H9 (cell line): ENCODE results near the gene SFTPA2. TPM values are rescaled to one million over a fixed set of nuclear protein-coding genes. Genes with fewer than 3 reads are reported as not detected.

ENCODE experiments used
- DNase-seq: peaks from one replicate; pipeline ENCODE4 v3.0.0-alpha.2; 2017
- H2AFZ ChIP-seq: one replicate; pipeline ENCODE4 v1.6.1; 2013; ENCODE audit warnings: mild to moderate bottlenecking, low read length, control low read depth, moderate library complexity
- H2AK5ac ChIP-seq: 2 replicates; pipeline ENCODE4 v1.6.1; 2013; ENCODE audit warnings: low read length, control low read depth, mixed read lengths; ENCODE audit not compliant: insufficient read length
- H2BK120ac ChIP-seq: one replicate; pipeline ENCODE4 v1.6.1; 2013; ENCODE audit warnings: low read depth, mild to moderate bottlenecking, low read length, control low read depth, inconsistent platforms; ENCODE audit not compliant: poor library complexity, severe bottlenecking
- H2BK12ac ChIP-seq: 2 replicates; pipeline ENCODE4 v1.6.1; 2013; ENCODE audit warnings: low read length, control low read depth, mixed read lengths, low read depth; ENCODE audit not compliant: insufficient read length
- H2BK15ac ChIP-seq: 2 replicates; pipeline ENCODE4 v1.6.1; 2013; ENCODE audit warnings: low read depth, low read length, control low read depth
- H2BK20ac ChIP-seq: one replicate; pipeline ENCODE4 v1.6.1; 2013; ENCODE audit warnings: low read depth, mild to moderate bottlenecking, low read length, control low read depth, inconsistent platforms; ENCODE audit not compliant: poor library complexity, severe bottlenecking
- H2BK5ac ChIP-seq: 2 replicates; pipeline ENCODE4 v1.6.1; 2013; ENCODE audit warnings: low read length, control low read depth, mixed read lengths; ENCODE audit not compliant: insufficient read length
- H3K14ac ChIP-seq: 2 replicates; pipeline ENCODE4 v1.6.1; 2013; ENCODE audit warnings: low read length, control low read depth; ENCODE audit not compliant: insufficient read depth
- H3K18ac ChIP-seq: 2 replicates; pipeline ENCODE4 v1.6.1; 2013; ENCODE audit warnings: low read depth, mild to moderate bottlenecking, mixed read lengths, low read length, control low read depth; ENCODE audit not compliant: insufficient read length
- H3K23ac ChIP-seq: 2 replicates; pipeline ENCODE4 v1.6.1; 2013; ENCODE audit warnings: low read length, control low read depth, mixed read lengths, low read depth; ENCODE audit not compliant: insufficient read length
- H3K23me2 ChIP-seq: 2 replicates; pipeline ENCODE4 v1.6.1; 2013; ENCODE audit warnings: low read depth, mild to moderate bottlenecking, mixed read lengths, low read length, control low read depth; ENCODE audit not compliant: insufficient read length, poor library complexity, severe bottlenecking
- H3K27ac ChIP-seq: 2 replicates; pipeline ENCODE4 v1.5.1; 2013; ENCODE audit warnings: low read length, control low read depth, mixed read lengths, low read depth; ENCODE audit not compliant: insufficient read length
- H3K27me3 ChIP-seq: 2 replicates; pipeline ENCODE4 v1.6.1; 2013; ENCODE audit warnings: low read length, control low read depth, inconsistent platforms; ENCODE audit not compliant: insufficient read depth
- H3K4ac ChIP-seq: 2 replicates; pipeline ENCODE4 v1.6.1; 2013; ENCODE audit warnings: low read depth, mild to moderate bottlenecking, control low read depth, inconsistent platforms, low read length, moderate library complexity
- H3K4me1 ChIP-seq: 2 replicates; pipeline ENCODE4 v1.6.1; 2013; ENCODE audit warnings: low read length, control low read depth, inconsistent platforms; ENCODE audit not compliant: insufficient read depth
- H3K4me2 ChIP-seq: 2 replicates; pipeline ENCODE4 v1.6.1; 2013; ENCODE audit warnings: low read length, control low read depth, mixed read lengths; ENCODE audit not compliant: insufficient read length, insufficient read depth
- H3K56ac ChIP-seq: 2 replicates; pipeline ENCODE4 v1.6.1; 2013; ENCODE audit warnings: low read depth, mild to moderate bottlenecking, mixed read lengths, low read length, control low read depth; ENCODE audit not compliant: insufficient read length
- H3K79me1 ChIP-seq: 2 replicates; pipeline ENCODE4 v1.6.1; 2013; ENCODE audit warnings: low read depth, mild to moderate bottlenecking, moderate library complexity, low read length, control low read depth, inconsistent platforms; ENCODE audit not compliant: insufficient read depth, poor library complexity, severe bottlenecking
- H3K79me2 ChIP-seq: 2 replicates; pipeline ENCODE4 v1.6.1; 2013; ENCODE audit warnings: low read length, control low read depth, inconsistent platforms; ENCODE audit not compliant: insufficient read depth
- H3K9ac ChIP-seq: 2 replicates; pipeline ENCODE4 v1.6.1; 2013; ENCODE audit warnings: low read length, control low read depth, mixed read lengths; ENCODE audit not compliant: insufficient read length; ENCODE audit errors: extremely low read depth
- H3K9me3 ChIP-seq: one replicate; pipeline ENCODE4 v1.6.1; 2013; ENCODE audit warnings: low read depth, low read length, inconsistent platforms; ENCODE audit not compliant: control insufficient read depth
- H3T11ph ChIP-seq: one replicate; pipeline ENCODE4 v1.6.1; 2013; ENCODE audit warnings: mild to moderate bottlenecking, low read length, control low read depth, inconsistent platforms
- H4K20me1 ChIP-seq: one replicate; pipeline ENCODE4 v1.6.1; 2013; ENCODE audit not compliant: control insufficient read depth, insufficient read length, insufficient read depth
- H4K5ac ChIP-seq: 2 replicates; pipeline ENCODE4 v1.6.1; 2013; ENCODE audit warnings: low read depth, mild to moderate bottlenecking, mixed read lengths, low read length, control low read depth; ENCODE audit not compliant: insufficient read length
- H4K8ac ChIP-seq: replicated peaks from 2 replicates; pipeline ENCODE4 v1.6.1; 2013; ENCODE audit warnings: low read length, control low read depth, mixed read lengths, low read depth; ENCODE audit not compliant: insufficient read length
- H4K91ac ChIP-seq: 2 replicates; pipeline ENCODE4 v1.6.1; 2013; ENCODE audit warnings: low read depth, mild to moderate bottlenecking, moderate library complexity, mixed read lengths, low read length, control low read depth; ENCODE audit not compliant: insufficient read length
- H3K27ac Mint-ChIP-seq, 3 experiments: 2 replicates in 2 of 3; 3 replicates in 1 of 3; pipeline ENCODE4 v1.8.0; 2020 to 2021; ENCODE audit warnings: mixed read lengths in 3 of 3, mild to moderate bottlenecking in 1 of 3, moderate library complexity in 1 of 3
- H3K27me3 Mint-ChIP-seq: 2 replicates; pipeline ENCODE4 v1.8.0; 2021; ENCODE audit warnings: low read depth, mild to moderate bottlenecking, moderate library complexity, mixed read lengths
- H3K36me3 Mint-ChIP-seq, 3 experiments: 2 replicates in 2 of 3; 3 replicates in 1 of 3; pipeline ENCODE4 v1.8.0; 2020 to 2021; ENCODE audit warnings: low read depth in 3 of 3, mixed read lengths in 3 of 3; ENCODE audit not compliant: insufficient read depth in 1 of 3
- H3K4me1 Mint-ChIP-seq, 2 experiments: 2 replicates each; pipeline ENCODE4 v1.8.0; 2020; ENCODE audit warnings: mixed read lengths in 2 of 2
- H3K4me3 Mint-ChIP-seq, 2 experiments: 2 replicates in 1 of 2; 3 replicates in 1 of 2; pipeline ENCODE4 v1.8.0; 2020 to 2021; ENCODE audit warnings: mild to moderate bottlenecking in 2 of 2, mixed read lengths in 2 of 2, moderate library complexity in 1 of 2
- H3K9me3 Mint-ChIP-seq, 2 experiments: 2 replicates in 1 of 2; 3 replicates in 1 of 2; pipeline ENCODE4 v1.8.0; 2020; ENCODE audit warnings: mild to moderate bottlenecking in 2 of 2, mixed read lengths in 2 of 2, moderate library complexity in 1 of 2
- CTCF ChIP-seq: fragments of 200-600 bp; sonication (generic); conservative IDR thresholded peaks from 3 replicates; pipeline ENCODE4 v1.8.0; 2021; ENCODE audit warnings: antibody characterized with exemption, mild to moderate bottlenecking
- WGBS: extraction: QIAGEN DNeasy Blood & Tissue Kit; methylation state at CpG from one replicate; pipeline ENCODE4 v1.1.7; 2013; ENCODE audit warnings: missing lambda C conversion rate, low lambda C conversion rate, mixed read lengths; ENCODE audit not compliant: insufficient read length; ENCODE audit errors: extremely low coverage; 5-methylcytosine and 5-hydroxymethylcytosine counted together
- total RNA-seq: library from RNA; stranded (reverse); gene quantifications from 2 replicates; pipeline ENCODE4 v1.2.1, GENCODE V29; 2021

SFTPA2 gene
- total RNA-seq, 1 experiment from 2014 or later: not detected

DNA sequence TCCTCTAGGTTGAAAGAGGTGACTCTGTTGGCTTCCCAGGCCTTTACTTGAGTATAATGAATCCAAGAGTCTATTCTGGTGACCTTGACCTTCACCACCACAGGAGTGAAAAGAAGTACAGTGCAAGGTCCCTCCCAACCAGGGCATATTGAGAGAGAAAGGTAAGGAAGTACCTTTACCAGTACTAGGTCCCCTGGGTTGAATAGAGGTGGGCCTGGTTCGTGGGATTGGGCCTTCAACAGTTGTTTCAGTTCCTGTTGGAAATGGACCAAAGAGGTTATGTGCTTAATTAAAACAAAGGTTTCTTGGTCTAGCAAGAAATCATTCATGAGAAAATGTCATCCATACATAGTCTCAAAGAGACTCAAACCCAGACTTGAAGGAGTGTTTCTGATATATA lies 44.1 kb upstream of the SFTPA2 start:
- H3K79me2 ChIP-seq: no peaks in the 10 kb centered on the region
- no peak for DNase-seq
- H2BK12ac ChIP-seq: no peak overlapping the region
- no peak overlapping the region for H2BK20ac ChIP-seq
- no peaks in the 10 kb centered on the region for H3K79me1 ChIP-seq
- H2AFZ ChIP-seq: no peak overlapping the region
- peaks cover 2 to 5% (median 3%) of the 10 kb centered on the region in 3 experiments; a peak in 6 of 7 replicates for H3K36me3 Mint-ChIP-seq
- no peak overlapping the region for H2AK5ac ChIP-seq
- no peak overlapping the region for H3K9ac ChIP-seq
- H3K23ac ChIP-seq: no peak overlapping the region
- H3K14ac ChIP-seq: no peak overlapping the region
- H4K91ac ChIP-seq: no peak overlapping the region
- H3K4me2 ChIP-seq: no peak overlapping the region
- no peak overlapping the region for H3K56ac ChIP-seq
- H3K27me3 ChIP-seq: no peaks in the 10 kb centered on the region
- H3K4me1 ChIP-seq: no peaks in the 10 kb centered on the region
- no peaks in the 10 kb centered on the region for H4K20me1 ChIP-seq
- H3K27ac ChIP-seq: no peak overlapping the region
- peaks cover 26% of the 10 kb centered on the region in 2 experiments for H3K4me1 Mint-ChIP-seq
- H3K27me3 Mint-ChIP-seq: peaks cover 21% of the 10 kb centered on the region
- H2BK5ac ChIP-seq: no peak overlapping the region
- H3K18ac ChIP-seq: no peak overlapping the region
- H3K23me2 ChIP-seq: no peaks in the 10 kb centered on the region
- no peaks in the 10 kb centered on the region for H3K9me3 ChIP-seq
- H2BK15ac ChIP-seq: no peak overlapping the region
- no peak overlapping the region for H2BK120ac ChIP-seq
- no peak overlapping the region for H3K4ac ChIP-seq
- WGBS: no CpG with 5 or more reads among the region's 1 CpG
- no peak overlapping the region for H4K5ac ChIP-seq
- no peak overlapping the region for H3K27ac Mint-ChIP-seq
- no peak overlapping the region for H3T11ph ChIP-seq
- peaks cover 5 to 6% of the 10 kb centered on the region in 2 experiments for H3K9me3 Mint-ChIP-seq
- no peak overlapping the region for H3K4me3 Mint-ChIP-seq
- TF ChIP-seq CTCF: no peak
- H4K8ac ChIP-seq: no peak overlapping the region
